ENCODE measurements around the gene SGCA.

Gene SGCA

DNA sequence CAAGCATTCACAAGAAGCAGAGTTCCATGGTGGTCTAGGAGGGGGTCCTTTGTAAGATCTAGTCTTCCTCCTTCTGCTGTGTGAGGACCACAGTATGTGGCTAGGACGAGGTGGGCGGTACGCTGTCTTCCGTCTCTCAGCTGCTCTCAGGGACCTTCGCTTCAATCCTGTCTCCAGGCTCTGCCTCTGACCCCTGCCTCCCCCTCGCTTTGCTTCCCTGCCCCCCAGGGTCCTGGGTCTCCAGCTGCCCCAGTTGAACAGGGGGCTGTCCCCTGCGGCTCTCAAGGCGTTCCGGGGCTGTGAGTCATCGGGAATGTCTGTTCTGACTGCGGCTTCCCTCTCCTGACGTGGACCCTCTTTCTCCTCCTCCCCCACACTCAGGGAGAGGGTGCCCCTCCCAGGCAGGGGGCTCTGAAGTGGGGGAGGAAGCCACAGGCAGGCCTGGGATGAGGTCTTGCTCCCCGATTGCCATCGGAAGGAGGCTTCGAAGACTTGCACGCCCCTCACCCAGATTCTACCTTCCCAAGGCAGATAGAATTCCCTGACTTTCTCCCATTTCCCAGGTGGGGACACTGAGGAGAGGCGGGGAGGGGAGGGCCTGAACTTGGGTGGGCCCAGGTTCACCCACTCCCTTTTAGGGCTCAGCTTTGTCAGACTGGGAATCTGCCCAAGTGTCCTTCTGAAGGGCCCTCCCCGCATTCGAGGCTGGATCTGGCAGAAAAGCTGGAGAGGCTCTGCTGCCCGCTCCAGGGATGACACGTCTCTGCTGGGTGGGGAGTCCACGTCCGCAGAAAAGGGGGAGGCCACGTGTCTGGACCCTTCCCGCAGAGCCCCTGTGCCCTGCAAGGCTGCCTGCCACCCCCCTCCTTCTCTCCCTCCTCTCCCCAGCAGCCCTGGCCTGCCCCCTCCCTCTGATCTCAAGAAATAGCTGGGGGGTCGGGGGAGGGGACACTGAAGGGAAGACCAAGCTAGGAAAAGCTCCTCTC lies 44.7 kb downstream of the SGCA start:
- DNase-seq, result no peak

DNA sequence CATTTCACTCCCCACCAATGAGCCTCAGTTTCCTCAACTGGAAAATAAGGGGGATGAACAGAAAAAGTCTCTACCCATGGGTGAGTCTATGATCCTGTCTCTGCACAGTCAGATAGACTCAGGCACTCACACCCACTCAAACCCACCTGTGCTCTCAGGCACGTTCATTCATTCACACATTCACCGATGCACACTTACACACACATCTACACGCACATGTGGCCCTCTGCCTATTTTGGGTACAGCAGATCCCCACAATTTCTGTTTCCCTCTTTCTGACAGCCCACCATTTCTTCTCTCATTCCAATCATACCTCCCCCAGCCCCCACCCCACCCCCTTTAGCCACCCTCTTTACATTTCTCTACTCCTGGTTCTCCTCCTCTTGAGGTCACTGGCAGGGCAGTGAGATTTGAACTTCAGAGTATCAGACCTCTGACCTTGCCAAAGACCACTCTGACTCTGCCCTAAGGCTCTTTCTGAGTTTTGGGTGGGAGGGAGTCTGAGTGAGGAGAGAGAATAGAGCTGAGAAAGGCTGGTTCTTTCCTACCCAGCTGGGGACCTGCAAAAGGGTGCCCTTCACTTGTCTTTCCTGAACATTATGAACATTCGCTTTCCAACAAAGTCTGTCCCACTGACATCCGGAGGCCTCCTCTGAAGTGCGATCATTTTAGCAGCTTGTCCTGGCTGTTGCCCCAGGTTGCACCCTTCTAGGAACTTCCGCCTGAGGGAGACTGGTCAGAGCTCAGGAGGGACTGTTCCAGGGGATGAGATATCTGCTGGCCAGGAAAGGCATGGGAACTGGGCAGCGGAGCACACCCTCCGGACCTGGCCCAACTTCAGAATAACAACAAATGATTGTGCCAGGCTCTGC lies 45.7 kb downstream of the SGCA start:
- no peak for DNase-seq

- no peak for DNase-seq
These were observed 46.5 kb downstream of the SGCA start for GRCh38 chr17:50212121-50212843.

DNA sequence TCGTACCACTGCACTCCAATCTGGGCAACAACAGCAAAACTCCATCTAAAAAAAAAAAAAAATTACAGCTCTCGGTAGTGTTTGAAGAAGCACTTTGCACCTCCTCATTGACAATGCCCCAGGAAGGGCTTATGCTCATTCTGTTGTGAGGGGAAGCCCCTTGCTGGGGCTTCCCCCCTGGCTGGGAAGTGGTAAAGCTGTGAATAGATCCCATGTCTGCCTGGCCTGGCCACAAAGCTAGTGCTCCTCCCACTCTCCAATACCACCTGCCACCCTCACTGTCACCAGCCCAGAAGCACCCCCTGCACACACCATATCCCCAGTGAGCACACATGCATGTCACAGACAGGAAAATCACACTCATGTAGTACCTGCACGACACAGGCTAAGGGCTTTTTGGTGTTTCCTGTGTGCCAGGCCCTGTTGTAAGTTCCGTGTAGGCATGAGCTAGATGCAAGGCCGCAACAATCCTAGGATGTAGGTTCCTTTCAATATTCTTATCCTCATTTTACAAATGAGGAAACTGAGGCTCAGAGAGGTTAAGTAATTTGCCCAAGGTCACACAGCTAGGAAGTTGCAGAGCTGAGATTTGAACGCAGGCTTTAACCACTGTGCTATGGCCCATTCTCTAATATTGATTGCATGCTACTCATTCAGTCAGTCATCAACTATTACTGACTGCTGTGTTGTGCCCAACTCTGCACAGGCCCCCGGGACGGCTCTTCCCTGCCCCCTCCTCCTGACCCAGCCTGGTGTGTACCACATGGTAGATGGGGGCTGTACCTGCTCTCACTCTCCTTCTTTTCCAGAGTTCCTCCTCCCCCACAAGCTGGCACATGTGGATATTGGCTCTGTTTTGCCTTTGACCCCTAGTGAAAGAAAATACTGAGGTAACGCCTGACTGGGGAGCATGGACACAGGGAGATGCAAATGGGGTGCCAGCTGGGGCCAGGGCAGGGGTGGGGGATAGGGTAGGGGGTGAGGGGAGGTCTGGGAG lies 47.5 kb downstream of the SGCA start:
- no peak for DNase-seq

DNA sequence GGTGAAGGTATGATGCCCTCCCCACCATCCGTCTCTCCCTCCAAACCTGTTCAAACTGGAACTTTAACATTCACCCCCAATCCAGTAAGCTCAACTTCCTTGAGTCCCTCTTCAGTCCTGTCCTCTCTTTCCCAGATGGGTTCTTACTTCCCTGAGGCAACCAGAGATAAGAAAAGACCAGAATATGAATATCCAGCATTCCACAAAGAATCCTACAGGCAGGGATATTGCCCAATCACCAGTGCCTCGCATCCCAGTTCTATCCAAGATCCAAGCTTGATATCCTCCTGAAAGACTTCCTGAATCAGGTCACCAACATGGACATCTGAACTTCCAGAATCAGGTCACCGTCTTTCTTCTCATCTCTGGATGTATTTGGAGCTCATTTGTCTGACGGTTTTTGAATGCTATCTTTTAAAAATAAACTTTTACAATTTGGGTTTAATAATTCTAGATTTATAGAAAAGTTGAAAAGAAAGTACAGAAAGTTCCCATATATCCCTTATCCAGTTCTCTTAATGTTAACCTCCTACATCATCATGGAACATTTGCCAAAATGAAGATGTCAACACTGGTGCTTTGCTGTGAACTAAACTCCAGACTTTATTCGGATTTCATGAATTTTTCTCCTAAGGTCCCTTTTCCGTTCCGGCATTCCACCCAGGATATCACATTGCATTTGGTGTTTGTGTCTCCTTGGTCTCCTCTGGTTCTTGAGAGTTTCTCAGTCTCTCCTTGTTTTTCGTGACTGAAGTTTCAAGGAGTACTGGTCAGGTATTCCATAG lies 49.4 kb downstream of the SGCA start:
- no peak for DNase-seq

DNA sequence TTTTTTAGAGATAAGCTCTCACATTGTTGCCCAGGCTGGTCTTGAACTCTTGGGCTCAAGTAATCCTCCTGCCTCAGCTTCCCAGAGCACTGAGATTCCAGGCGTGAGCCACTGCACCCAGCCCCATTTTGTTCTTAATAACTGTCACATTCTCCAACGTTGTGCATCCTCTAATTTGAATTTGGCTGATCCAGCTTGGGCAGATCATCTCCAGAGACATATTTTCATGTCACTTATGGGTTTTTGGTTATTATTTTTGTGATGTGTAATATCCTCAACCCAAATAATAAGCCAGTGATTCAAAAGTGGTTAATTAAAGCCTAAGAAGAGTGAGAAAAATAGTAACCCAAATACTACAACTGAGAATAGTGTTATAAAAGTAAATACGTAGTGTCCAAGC lies 51.8 kb downstream of the SGCA start:
- no peak for DNase-seq

- DNase-seq, result no peak
These were observed 52.4 kb downstream of the SGCA start for GRCh38 chr17:50218071-50218759.

- DNase-seq, result no peak
These were observed 53.0 kb downstream of the SGCA start for GRCh38 chr17:50218771-50219315.

GRCh38 chr17:50219342-50219741 lies 53.5 kb downstream of the SGCA start:
- DNase-seq, result no peak

DNA sequence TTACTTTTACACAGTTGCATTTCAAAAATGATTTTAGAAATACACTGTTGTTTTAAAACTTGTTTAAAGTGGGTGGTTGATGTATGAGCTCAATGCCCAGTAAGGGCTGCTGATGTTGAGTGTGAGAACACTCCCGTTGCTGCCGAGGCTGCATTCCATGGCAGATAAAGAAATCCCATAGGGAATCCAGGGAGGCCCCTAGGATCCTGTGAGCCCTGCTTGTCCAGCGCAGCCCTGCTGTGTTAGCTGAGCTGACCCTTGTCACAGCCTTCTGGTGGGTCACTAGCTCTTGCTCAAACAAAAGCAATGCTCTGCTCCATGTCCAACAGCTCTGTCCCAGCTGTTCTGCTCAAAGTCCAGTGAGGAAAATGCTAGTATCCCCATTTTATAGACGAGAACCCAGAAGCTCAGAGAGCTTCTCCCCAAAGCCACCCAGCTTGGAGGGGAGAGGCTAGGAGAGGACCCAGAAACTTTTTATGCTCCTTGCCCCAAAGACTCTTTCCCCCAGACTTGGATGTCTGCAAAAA lies 54.2 kb downstream of the SGCA start:
- no peak for DNase-seq

DNA sequence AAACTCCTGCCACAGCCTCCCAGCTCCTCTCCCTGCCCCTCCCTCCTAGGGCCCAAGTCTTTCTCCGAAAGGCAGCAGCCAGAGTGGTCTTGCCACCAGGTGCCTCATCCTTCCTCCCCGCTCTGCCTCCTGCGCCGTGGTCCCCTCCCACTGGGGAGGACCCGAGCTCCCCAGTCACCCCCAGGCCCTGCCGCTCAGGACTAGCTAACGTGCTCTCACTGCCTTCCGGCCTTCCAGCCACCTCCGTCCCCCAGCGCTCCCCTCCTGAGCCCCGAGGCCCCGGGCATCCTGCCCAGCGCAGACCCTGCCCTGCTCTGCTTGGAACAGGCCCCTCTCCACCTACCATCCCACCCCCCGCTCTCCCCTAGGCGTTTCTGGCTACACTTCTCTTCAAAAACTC lies 55.0 kb downstream of the SGCA start:
- DNase-seq, result no peak

DNA sequence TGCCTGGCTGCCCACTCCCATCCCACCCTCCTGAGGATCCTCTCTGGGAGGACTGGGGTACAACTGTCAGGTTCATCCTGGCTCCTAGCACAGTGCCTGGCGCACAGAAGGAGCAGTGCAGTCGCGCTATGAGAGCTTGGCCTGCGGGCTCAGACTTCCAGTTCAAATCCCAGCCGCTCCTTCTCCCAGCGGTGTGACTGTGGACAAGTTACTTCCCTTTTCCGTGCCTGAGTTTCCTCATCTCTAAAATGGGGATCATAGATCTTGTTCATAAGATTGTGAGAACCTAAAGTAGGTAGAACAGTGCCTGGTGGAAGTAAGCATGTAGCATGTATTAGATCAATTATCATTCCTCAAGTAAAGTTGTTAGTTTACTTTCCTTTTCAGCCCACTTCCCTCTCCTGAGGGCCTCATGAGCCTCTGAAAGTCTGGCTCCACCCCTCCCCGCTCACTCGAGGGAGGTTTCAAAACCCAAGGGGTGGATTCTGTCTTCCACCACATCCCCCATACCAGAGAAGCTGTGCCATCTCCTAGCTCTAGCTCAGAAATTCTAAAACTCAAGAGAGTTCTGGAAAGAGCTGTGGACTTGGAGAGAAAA lies 55.6 kb downstream of the SGCA start:
- DNase-seq, result no peak

- no peak for DNase-seq
These were observed 56.2 kb downstream of the SGCA start for GRCh38 chr17:50221864-50222545.

DNA sequence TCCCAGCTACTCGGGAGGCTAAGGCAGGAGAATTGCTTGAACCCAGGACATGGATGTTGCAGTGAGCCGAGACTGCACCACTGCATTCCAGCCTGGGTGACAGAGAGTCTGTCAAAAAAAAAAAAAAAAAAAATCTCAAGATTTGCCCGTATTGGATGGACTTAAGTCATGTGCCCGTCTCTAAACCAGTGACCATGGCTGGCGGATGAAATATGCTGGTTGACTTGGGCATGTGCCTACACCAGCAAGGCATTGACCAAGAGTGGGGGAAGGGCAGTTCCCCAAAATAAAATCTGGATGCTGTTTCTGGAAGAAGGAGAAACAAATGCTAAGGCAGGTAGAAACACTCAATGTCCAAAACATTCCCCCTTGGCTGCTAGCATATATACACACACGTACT lies 57.1 kb downstream of the SGCA start:
- no peak for DNase-seq

All from activated CD8-positive, alpha-beta memory T cell treated with anti-CD3 and anti-CD28 coated beads, Interleukin-2, amount 50 U/mL, for 4 hours (primary cell).